Endothelial cell of umbilical vein (primary cell): ENCODE measurements around the gene DCAF7.

Source experiments
- CTCF ChIP-seq, 2 donors: IDR thresholded peaks; 1 replicate in 1 of 2; 2 replicates in 1 of 2; pipeline ENCODE4 v1.5.1; 2011; ENCODE audit warnings: low read length in 2 of 2, mild to moderate bottlenecking in 2 of 2, moderate library complexity in 2 of 2, control low read depth in 1 of 2, inconsistent platforms in 1 of 2, low read depth in 1 of 2; ENCODE audit not compliant: insufficient read depth in 1 of 2; ENCODE audit errors: extremely low read depth in 1 of 2
- EZH2 ChIP-seq: IDR thresholded peaks from 2 replicates; pipeline ENCODE4 v1.6.1; 2012; ENCODE audit warnings: borderline replicate concordance, low read depth, mild to moderate bottlenecking, moderate library complexity, low read length, inconsistent platforms; ENCODE audit not compliant: severe bottlenecking
- JUN ChIP-seq: IDR thresholded peaks from 2 replicates; pipeline ENCODE4 v1.6.1; 2011; ENCODE audit warnings: borderline replicate concordance, low read depth; ENCODE audit not compliant: insufficient read length, insufficient read depth
- POLR2A ChIP-seq: IDR thresholded peaks from 2 replicates; pipeline ENCODE4 v1.6.1; 2012; ENCODE audit warnings: low read depth, mild to moderate bottlenecking, control low read depth, low read length
- POLR2AphosphoS5 ChIP-seq: IDR thresholded peaks from 2 replicates; pipeline ENCODE4 v1.6.1; 2012; ENCODE audit warnings: low read depth, mild to moderate bottlenecking, control low read depth, low read length, moderate library complexity; ENCODE audit not compliant: insufficient read depth

- TF ChIP-seq POLR2A, result no peak
- TF ChIP-seq CTCF (IDR thresholded peaks at IDR 0.05; ENCODE audit: extremely low read depth in 1 of 2, insufficient read depth in 1 of 2, low read depth in 1 of 2, low read length in 2 of 2), result no peak
- TF ChIP-seq JUN, result no peak
- TF ChIP-seq EZH2, result no peak
- no peak for TF ChIP-seq POLR2AphosphoS5
Measured at GRCh38 chr17:63557416-63557815, 7.1 kb downstream of the DCAF7 start.
